T-helper 1 cell treated with Interleukin-12 subunit alpha and Interleukin-12 subunit beta and Interleukin-4 antibody, amounts not matched to agents 30 μg/mL and 1 μg/mL, for 36 hours (primary cell): ENCODE data around the gene BTN1A1.
"Not testable (repeated sequence)": the region's sequence is repeated elsewhere in the genome, so short reads cannot be mapped to it uniquely, and the experiment has no call there.

Source experiments
- H3K27ac Mint-ChIP-seq: one replicate; pipeline ENCODE4 v1.8.0; 2021; ENCODE audit warnings: mild to moderate bottlenecking, mixed read lengths
- H3K27me3 Mint-ChIP-seq: one replicate; pipeline ENCODE4 v1.8.0; 2021; ENCODE audit warnings: low read depth, mixed read lengths
- H3K36me3 Mint-ChIP-seq: one replicate; pipeline ENCODE4 v1.8.0; 2021; ENCODE audit warnings: low read depth, mixed read lengths
- H3K4me1 Mint-ChIP-seq: one replicate; pipeline ENCODE4 v1.8.0; 2021; ENCODE audit warnings: low read depth, mixed read lengths
- H3K4me3 Mint-ChIP-seq: one replicate; pipeline ENCODE4 v1.8.0; 2021; ENCODE audit warnings: mild to moderate bottlenecking, moderate library complexity, mixed read lengths
- H3K9me3 Mint-ChIP-seq: one replicate; pipeline ENCODE4 v1.8.0; 2021; ENCODE audit warnings: mixed read lengths

Gene BTN1A1

GRCh38 chr6:26485112-26485780 lies 14.9 kb upstream of the BTN1A1 start:
- Mint-ChIP-seq H3K4me3 (no peak overlapping the region), H3K27ac (no peak overlapping the region), H3K27me3 (no peaks in the 10 kb centered on the region), H3K4me1 (peaks cover 4% of the 10 kb centered on the region), H3K36me3 (no peaks in the 10 kb centered on the region), H3K9me3 (peaks cover 11% of the 10 kb centered on the region)

DNA sequence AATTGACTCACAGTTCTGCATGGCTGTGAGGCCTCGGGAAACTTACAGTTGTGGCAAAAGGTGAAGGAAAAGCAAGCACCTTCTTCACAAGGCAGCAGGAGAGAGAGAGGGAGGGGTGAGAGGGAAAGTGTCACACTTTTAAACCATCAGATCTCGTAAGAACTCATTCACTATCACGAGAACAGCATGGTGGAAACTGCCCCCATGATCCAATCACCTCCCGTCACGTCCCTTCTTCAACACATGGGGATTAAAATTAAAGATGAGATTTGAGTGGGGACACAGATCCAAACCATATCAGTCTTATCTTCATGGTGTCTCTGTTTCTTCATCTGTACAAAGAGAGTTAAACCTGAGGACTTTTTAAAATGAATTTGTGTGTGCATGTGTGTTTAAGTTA lies 13.7 kb upstream of the BTN1A1 start:
- peaks cover 11% of the 10 kb centered on the region for H3K9me3 Mint-ChIP-seq
- H3K27me3 Mint-ChIP-seq: no peaks in the 10 kb centered on the region
- no peaks in the 10 kb centered on the region for H3K36me3 Mint-ChIP-seq
- H3K27ac Mint-ChIP-seq: no peak overlapping the region
- H3K4me3 Mint-ChIP-seq: no peak overlapping the region
- peaks cover 4% of the 10 kb centered on the region for H3K4me1 Mint-ChIP-seq

DNA sequence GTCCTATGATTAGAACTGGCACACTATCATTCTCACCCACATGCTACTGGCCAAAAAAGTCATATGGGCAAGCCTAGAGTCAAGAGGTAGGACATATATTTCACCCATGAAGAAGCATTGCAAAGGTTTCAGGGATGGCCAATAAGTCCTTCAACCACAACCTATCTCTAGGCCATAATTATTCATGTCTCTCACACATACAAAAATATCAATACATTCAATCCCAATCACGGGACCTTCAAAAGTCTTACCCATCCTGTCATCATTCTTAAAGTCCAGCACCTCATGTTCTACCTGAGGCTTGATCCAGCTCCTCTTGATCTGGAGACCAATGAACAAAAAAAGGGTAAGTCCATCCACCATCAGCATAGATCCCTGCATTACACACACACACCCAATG lies 12.6 kb upstream of the BTN1A1 start:
- H3K4me3 Mint-ChIP-seq: no peak overlapping the region
- H3K4me1 Mint-ChIP-seq: peaks cover 4% of the 10 kb centered on the region
- H3K9me3 Mint-ChIP-seq: peaks cover 11% of the 10 kb centered on the region
- no peaks in the 10 kb centered on the region for H3K27me3 Mint-ChIP-seq
- H3K27ac Mint-ChIP-seq: no peak overlapping the region
- no peaks in the 10 kb centered on the region for H3K36me3 Mint-ChIP-seq

DNA sequence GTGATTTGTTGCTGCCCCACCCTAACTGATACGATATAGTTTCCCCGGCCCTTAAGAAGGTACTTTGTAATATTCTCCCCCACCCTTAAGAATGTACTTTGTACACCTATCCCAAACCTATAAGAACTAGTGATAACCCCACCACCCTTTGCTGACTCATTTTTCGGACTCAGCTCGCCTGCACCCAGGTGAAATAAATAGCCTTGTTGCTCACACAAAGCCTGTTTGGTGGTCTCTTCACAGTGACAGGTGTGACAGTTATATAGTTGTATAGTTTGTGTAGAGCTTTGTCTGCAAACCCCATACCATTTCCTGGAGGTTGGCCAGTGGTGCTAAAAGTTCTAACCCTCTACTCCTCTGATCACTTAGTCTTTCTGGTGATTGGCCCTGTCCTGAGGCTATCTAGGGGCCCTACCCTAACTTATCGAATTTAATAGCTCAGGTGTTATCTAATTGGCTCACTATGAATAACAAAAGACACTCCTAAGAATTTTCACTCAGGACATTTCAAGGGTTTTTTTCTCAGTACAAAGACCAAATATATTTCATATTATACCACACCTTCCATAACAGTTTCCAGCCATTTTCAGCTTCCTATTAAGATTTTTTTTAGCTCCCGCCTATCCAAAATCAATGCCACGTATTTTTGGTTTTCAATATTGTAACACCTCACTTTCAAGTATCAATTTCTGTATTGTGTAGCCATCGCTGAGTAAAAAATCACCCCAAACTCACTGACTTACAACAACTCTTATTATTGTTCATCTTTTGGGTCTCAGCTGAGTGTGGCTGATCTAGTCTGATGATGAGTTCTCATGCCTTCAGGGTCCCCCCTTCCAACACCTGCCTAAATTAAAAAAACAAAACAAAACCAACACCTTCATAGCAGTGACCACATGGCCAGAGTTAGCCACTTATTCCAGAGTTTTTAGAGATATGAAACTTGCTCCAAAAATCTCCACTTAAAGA lies 9.8 kb upstream of the BTN1A1 start:
- H3K4me1 Mint-ChIP-seq: peaks cover 21% of the 10 kb centered on the region
- H3K36me3 Mint-ChIP-seq: no peaks in the 10 kb centered on the region
- no peaks in the 10 kb centered on the region for H3K27me3 Mint-ChIP-seq
- peaks cover 11% of the 10 kb centered on the region for H3K9me3 Mint-ChIP-seq
- no peak overlapping the region for H3K4me3 Mint-ChIP-seq
- no peak overlapping the region for H3K27ac Mint-ChIP-seq

DNA sequence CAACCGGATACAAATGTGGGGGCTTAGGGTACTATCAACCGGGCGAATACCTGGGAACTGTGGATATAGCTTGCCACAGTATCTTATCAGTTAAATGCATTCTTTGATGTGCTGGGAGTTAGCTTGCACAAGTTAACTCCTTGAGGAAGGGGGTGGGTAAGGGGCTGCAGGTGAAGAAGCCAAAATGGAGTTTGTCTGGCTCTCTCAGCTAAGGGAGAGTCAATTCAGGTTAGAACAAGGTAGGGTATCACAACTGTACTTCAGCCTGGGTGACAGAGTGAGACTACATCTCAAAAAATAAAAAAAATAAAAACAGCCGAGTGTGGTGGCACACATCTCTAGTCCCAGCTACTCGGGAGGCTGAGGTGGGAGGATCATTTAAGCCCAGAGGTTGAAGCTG lies 8.5 kb upstream of the BTN1A1 start:
- peaks cover 21% of the 10 kb centered on the region for H3K4me1 Mint-ChIP-seq
- no peak overlapping the region for H3K27ac Mint-ChIP-seq
- H3K9me3 Mint-ChIP-seq: peaks cover 11% of the 10 kb centered on the region
- H3K27me3 Mint-ChIP-seq: no peaks in the 10 kb centered on the region
- H3K4me3 Mint-ChIP-seq: no peak overlapping the region
- no peaks in the 10 kb centered on the region for H3K36me3 Mint-ChIP-seq

GRCh38 chr6:26493258-26493657 lies 6.8 kb upstream of the BTN1A1 start:
- no peaks in the 10 kb centered on the region for H3K36me3 Mint-ChIP-seq
- H3K27ac Mint-ChIP-seq: no peak overlapping the region
- H3K4me3 Mint-ChIP-seq: no peak overlapping the region
- H3K27me3 Mint-ChIP-seq: no peaks in the 10 kb centered on the region
- H3K4me1 Mint-ChIP-seq: peaks cover 26% of the 10 kb centered on the region
- no peaks in the 10 kb centered on the region for H3K9me3 Mint-ChIP-seq

GRCh38 chr6:26494117-26494516 lies 6.0 kb upstream of the BTN1A1 start:
- H3K27ac Mint-ChIP-seq: peak overlapping the region; percentile 62
- peak overlapping the region; percentile 45 for H3K4me3 Mint-ChIP-seq
- no peaks in the 10 kb centered on the region for H3K36me3 Mint-ChIP-seq
- no peaks in the 10 kb centered on the region for H3K9me3 Mint-ChIP-seq
- peaks cover 26% of the 10 kb centered on the region for H3K4me1 Mint-ChIP-seq
- H3K27me3 Mint-ChIP-seq: no peaks in the 10 kb centered on the region

GRCh38 chr6:26495281-26495680 lies 4.8 kb upstream of the BTN1A1 start:
- H3K27ac Mint-ChIP-seq: no peak overlapping the region
- peaks cover 3% of the 10 kb centered on the region for H3K36me3 Mint-ChIP-seq
- H3K4me3 Mint-ChIP-seq: no peak overlapping the region
- peaks cover 7% of the 10 kb centered on the region for H3K27me3 Mint-ChIP-seq
- no peaks in the 10 kb centered on the region for H3K9me3 Mint-ChIP-seq
- peaks cover 32% of the 10 kb centered on the region for H3K4me1 Mint-ChIP-seq

DNA sequence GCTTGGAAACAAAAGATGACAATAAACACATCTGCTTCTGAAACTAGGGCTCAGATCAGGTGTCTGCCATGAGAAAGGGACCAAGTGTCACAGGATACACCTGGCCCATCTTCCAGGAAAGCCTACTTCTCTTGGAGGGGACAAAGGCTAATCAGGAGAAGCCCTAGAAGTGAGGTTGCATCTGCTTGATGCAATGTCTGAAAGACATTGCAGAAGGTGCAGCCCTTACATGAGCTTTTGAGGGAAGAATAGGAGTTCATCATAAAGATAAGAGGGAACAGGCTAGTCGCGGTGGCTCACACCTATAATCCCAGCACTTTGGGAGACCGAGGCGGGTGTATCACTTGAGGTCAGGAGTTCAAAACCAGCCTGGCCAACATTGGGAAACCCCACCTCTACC lies 2.5 kb upstream of the BTN1A1 start:
- Mint-ChIP-seq H3K36me3 (peaks cover 4% of the 10 kb centered on the region), H3K27ac (no peak overlapping the region), H3K27me3 (peaks cover 28% of the 10 kb centered on the region), H3K9me3 (no peaks in the 10 kb centered on the region), H3K4me1 (peaks cover 41% of the 10 kb centered on the region), H3K4me3 (no peak overlapping the region)

DNA sequence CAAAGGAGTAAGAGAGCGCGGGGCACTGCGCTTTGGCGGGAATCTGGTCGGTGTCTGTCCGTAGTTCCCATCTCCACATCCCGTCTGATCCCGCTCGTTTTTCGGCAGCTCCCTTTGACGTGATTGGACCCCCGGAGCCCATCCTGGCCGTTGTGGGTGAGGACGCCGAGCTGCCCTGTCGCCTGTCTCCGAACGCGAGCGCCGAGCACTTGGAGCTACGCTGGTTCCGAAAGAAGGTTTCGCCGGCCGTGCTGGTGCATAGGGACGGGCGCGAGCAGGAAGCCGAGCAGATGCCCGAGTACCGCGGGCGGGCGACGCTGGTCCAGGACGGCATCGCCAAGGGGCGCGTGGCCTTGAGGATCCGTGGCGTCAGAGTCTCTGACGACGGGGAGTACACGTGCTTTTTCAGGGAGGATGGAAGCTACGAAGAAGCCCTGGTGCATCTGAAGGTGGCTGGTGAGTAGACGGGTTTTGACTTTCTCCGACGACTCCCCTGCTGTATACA lies 1.4 kb downstream of the BTN1A1 start:
- H3K27ac Mint-ChIP-seq: no peak overlapping the region

GRCh38 chr6:26502165-26502564 lies 2.1 kb downstream of the BTN1A1 start:
- Mint-ChIP-seq H3K36me3 (peaks cover 4% of the 10 kb centered on the region), H3K27ac (no peak overlapping the region), H3K9me3 (no peaks in the 10 kb centered on the region), H3K27me3 (peaks cover 57% of the 10 kb centered on the region), H3K4me1 (peaks cover 23% of the 10 kb centered on the region), H3K4me3 (peak overlapping the region; percentile 81)

More for the DNA sequence above, 1.4 kb downstream of the BTN1A1 start:
- peaks cover 4% of the 10 kb centered on the region for H3K36me3 Mint-ChIP-seq
- H3K4me1 Mint-ChIP-seq: peaks cover 23% of the 10 kb centered on the region
- H3K9me3 Mint-ChIP-seq: no peaks in the 10 kb centered on the region
- peaks cover 57% of the 10 kb centered on the region for H3K27me3 Mint-ChIP-seq
- peak overlapping the region; percentile 81 for H3K4me3 Mint-ChIP-seq

DNA sequence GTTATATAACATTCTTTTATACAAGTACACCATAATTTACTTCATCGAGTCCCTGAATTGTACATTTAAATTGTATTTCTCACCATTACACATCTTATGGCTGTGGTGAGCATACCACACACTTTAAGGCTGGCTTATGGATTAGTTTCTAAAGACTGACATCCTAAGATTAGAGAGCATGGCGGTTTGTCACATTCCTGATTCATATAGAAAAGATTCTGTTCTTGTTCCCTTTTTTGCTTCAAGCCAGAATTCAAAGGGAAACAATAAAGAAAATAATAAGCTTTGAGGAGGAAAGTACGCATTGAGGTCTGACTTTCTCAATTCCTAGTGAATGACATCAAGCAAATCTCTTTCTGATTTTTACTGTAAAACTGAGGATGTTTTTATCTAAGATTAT lies 2.5 kb downstream of the BTN1A1 start:
- no peak overlapping the region for H3K27ac Mint-ChIP-seq
- peaks cover 57% of the 10 kb centered on the region for H3K27me3 Mint-ChIP-seq
- peaks cover 4% of the 10 kb centered on the region for H3K36me3 Mint-ChIP-seq

GRCh38 chr6:26507658-26508057 lies 7.6 kb downstream of the BTN1A1 start:
- H3K4me3 Mint-ChIP-seq: no peak overlapping the region
- no peak overlapping the region for H3K27ac Mint-ChIP-seq
- H3K9me3 Mint-ChIP-seq: no peaks in the 10 kb centered on the region
- H3K4me1 Mint-ChIP-seq: no peaks in the 10 kb centered on the region
- peaks cover 38% of the 10 kb centered on the region for H3K27me3 Mint-ChIP-seq
- no peaks in the 10 kb centered on the region for H3K36me3 Mint-ChIP-seq

More for the DNA sequence above, 2.5 kb downstream of the BTN1A1 start:
- Mint-ChIP-seq H3K9me3 (no peaks in the 10 kb centered on the region), H3K4me3 (no peak overlapping the region), H3K4me1 (peaks cover 18% of the 10 kb centered on the region)

GRCh38 chr6:26511033-26511432 lies 10.9 kb downstream of the BTN1A1 start:
- H3K27ac Mint-ChIP-seq, H3K9me3 Mint-ChIP-seq, H3K4me3 Mint-ChIP-seq, H3K4me1 Mint-ChIP-seq, H3K36me3 Mint-ChIP-seq: not testable (repeated sequence)
- peaks cover 19% of the 10 kb centered on the region for H3K27me3 Mint-ChIP-seq

- H3K27ac Mint-ChIP-seq: no peak overlapping the region
- H3K36me3 Mint-ChIP-seq: no peaks in the 10 kb centered on the region
- no peak overlapping the region for H3K4me3 Mint-ChIP-seq
- no peaks in the 10 kb centered on the region for H3K9me3 Mint-ChIP-seq
- H3K27me3 Mint-ChIP-seq: peaks cover 12% of the 10 kb centered on the region
- H3K4me1 Mint-ChIP-seq: no peaks in the 10 kb centered on the region
Measured at GRCh38 chr6:26514984-26515383, 14.9 kb downstream of the BTN1A1 start.
